Activated CD4-positive, alpha-beta T cell treated with anti-CD3 and anti-CD28 coated beads for 4 hours (primary cell): ENCODE data around the gene NCOA5.

Source experiments
- DNase-seq, 2 donors: peaks; one replicate each; pipeline ENCODE4 v3.0.0-alpha.2; 2020

The NCOA5 gene

DNA sequence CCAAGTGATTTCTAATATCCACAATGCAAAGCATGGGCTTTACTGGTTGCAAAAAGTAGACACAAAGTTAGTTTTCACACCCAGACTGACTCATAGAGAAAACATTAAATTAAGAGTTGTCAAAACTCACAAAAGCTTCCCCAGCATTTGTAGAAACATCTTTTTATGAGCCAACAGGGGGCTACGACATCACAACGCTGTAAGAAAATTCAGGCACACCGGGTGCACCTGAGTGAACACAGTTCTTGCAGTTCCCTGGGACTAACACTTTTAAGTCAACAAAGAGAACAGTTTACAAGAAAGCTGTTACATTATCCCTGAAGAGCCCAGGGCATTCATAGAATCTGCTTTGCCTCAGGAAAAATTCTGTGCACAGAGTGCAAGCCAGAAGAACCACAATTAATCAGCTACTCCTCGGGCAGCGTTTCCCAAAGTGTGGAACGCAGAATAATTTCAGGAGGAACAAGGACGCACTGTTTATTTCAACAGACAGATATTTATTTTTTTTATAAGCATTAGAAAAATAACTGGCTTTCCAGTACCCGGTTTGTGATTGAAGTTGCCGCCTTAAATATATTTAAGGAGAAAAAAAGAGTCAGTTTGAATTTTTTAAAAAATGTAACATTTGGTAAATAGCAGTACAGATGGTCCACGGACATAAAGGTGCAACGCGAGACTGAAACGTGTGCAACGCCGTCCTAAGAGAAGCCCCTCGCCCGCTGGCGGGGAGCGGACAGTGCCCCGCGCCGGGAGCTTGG, 1.2 kb downstream of the NCOA5 start:
- no peak for DNase-seq

DNA sequence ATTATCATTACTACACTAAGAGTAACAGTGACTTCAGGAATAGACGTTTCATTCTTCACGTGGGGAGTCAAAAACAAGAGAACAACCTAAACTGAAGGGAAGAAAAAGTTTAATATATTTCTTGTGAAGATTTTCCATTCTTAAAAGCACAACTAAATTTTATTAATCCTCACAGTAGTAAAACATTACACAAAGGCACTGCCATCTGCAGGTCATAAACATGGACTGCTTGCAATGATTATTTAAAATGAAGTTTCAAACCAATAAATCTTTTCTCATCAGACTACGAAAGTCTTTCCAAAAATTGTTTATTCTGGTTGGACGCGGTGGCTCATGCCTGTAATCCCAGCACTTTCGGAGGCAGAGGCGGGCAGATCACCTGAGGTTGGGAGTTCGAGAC, 2.6 kb downstream of the NCOA5 start:
- DNase-seq, result no peak

DNA sequence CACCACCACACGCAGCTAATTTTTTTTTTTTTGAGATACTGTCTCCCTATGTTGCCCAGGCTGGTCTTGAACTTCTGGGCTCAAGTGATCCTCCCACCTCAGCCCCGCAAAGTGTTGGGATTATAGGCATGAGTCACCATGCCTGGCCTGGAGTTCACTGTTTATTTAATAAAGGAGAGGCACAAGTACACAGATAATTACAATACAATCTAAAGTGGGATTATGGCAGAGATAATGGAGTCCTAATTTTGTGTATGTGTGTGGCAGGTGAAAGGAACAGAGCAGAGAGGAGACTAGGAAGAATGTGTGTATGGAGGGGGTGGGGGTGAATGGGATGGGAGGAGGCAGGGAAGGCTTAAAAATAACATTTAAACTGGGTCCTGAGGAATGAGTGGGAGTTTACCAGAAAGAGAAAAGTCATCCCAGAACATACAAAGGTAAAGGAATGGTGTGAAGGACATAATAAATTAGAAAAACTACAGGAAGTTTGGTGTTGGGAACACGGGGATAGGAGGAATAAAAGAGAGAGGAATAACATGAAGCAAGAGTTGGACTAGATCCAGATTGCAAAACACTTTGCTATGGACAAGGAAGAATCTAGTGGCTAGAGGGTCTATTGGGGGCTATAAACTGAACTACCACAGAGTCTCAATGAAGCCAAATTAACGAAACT, 4.4 kb downstream of the NCOA5 start:
- DNase-seq, result no peak

DNA sequence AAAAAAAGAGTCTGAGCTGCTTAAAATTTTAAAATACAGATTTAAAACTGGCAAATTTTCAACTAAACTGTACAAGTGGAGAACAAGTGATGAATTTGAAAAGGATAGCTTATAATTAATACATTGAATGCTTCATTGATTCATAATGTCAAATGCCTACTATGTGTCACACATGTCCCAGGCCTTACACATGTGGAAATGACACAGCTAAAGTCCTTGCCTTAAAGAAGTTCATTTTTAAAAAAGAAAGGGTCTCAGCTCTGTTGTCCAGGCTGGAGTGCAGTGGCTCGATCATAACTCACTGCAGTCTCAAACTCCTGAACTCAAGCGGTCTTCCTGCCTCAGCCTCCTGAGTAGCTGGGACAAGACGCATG, 5.0 kb downstream of the NCOA5 start:
- DNase-seq, result no peak

DNA sequence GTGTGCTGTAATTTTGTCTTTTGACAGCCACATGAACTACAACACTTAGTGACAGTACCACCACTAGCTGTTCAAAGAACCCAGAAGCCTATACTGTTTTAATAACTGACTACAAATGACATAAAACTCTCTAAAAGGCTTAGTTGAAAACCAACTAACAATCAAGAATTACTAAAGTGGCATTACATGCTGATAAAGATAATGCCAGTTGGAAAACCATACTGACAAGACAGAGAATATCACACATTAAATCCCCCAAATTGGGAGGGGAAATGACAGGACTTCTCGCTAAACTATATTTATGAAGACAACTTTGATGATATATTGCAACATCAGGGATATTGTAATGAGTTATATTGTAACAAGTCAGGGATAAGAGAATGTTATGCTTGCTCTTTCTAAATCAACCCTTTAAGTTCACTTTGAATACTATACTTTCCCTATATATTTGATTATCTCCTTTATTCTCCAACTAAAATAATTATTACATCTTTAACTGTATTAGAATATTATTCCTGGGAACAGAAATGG, 6.2 kb downstream of the NCOA5 start:
- no peak for DNase-seq

DNA sequence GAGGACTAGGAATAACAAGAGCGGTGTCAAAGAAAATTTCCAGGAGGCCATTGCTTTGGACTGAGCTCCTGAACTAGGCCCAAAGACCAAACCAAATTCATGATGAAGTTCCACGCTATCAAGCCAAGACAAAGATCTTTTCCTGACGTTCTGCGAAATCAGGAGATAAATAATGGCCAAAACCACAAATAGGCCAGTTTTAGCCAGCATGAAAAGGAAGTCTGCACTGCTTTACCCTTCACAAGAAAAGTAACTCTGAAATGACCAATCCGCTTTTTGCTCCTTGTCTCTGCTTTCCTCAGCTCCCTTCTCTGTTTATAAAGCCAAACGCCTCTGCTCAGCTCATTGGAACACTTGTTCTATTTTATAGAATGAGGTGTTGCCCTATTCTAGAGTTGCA, 6.7 kb downstream of the NCOA5 start:
- no peak for DNase-seq

DNA sequence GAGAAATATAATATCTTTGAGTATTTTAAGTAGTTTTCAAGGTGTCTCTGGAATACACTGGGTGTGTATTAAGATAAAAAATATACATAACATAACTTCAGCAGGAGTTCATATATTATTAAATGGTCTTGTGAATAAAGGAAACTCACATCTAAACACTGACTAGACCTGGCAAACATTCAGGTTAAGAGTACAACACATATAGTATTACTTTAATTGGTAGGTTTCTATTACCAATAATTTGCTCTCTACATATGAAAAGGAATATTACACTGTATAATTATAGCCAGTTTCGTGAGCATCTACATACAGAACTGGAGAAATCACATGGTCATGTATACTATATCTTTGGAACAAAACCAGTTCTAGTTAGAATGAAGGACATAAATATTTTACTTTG, 8.7 kb downstream of the NCOA5 start:
- DNase-seq, result no peak

DNA sequence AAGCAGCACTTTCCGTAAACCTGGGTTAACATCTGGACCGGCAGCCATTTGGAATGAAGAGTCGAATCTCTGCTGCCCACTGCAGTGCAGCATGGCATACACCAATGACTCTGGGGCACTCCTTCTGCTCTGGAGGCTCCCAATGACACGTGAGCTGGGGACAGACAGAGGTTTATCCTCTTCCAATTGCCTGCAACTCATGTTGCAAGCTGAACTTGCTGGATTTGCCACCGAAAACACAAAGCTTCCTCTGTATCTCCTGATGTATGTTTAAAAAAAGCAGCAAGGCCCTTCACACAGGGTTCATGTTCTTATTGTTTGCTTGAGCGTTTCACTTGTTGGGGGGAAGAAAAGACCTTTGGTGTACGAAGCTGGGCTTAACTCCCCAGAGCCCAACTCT, 10.8 kb downstream of the NCOA5 start:
- no peak for DNase-seq

DNA sequence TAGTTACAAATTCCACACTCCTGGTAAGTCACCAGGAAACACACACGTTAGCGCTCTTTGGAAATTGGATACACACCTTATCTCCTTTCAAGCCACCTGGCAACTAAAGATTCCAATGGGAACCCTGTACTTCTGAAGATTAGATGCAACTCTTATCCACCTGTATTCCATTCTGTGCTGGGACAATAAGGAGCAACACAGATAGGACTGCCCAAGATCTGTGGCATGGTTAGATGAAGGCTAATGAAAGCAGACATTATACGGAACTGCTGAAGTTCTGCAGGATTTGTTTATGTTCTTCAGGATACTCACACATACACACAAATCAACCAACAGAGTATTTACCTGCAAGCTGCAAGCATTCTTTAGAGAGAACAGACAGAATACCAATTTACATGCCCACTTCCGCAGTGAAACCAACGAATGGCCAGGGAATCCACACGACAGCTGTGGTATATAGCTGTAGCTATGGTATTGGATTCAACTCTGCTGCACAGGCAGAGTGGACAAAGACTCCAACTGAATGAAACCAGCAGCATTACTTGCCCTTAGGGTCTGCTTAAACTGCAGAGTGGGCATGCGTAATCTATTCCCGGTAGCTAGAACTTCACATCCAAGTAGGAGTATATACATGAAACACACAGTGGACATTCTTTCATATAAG, 12.0 kb downstream of the NCOA5 start:
- no peak for DNase-seq

DNA sequence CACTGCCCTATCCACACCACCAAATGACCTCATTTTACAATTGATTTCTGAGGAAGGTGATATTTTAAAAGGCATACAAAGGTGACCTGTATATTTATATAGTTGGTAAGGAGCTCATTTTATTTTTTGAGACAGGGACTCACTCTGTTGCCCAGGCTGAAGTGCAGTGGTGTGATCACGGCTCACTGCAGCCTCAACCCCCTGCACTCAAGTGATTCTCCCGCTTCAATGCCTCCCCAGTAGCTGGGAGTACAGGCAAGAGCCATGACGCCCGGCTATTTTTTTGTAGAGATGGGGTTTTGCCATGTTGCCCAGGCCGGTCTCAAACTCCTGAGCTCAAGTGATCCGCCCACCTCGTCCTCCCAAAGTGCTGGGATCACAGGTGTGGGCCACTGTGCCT, 13.0 kb downstream of the NCOA5 start:
- no peak for DNase-seq

DNA sequence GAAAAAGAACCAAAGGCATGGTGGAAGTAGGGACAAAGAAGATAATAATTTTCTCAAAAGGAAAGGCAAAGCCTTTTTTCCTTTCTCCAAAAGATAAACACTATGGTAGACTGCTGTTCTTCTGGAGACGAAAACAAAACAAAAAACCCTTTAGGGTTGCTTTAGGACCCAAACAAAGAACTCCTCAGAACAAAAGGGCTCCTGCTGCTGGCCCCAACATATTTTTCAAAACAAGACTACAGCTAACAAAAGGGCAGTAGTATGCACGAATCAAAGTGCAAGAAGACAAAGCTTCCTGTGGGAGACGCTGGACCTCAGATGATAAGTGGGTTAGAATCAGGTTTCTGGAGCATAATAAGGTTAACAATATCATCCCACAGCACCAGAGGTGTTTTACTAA, 15.8 kb downstream of the NCOA5 start:
- no peak for DNase-seq

DNA sequence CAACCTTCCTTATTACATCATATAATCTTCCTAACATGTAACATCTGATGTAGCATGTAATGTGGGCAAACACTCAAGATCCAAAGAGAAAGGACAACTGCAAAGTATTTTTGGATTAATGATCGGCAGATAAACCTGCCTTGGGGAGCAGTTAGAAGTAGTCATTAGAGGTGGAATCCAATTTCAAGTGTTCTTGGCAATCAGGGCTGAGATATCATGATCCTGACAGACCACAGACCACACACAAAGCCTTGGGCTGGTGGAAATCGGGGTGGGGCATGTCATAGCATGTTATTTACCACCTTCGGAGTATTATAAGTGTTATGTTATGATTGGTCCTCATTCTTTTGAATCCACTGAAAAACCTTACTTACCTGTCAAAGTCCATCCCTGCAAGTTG, 16.3 kb downstream of the NCOA5 start:
- no peak for DNase-seq

DNA sequence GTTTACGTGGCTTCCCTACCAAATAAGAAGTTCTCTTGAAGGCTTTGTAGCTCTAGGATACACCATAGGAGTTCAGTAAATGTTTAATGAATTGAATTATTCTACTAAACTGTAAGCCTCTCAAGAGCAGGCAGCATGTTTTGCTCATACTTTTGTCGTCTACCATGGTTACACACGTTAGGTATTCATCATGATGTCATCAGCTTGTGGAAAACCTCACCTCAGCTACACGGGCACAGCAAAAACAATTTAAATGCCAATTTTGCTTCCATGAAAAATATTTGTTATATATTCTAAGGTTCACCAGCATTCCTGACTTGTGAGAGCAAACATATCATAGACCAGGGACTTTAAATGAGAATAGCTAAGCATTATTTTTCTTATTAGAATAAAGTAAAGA, 16.7 kb downstream of the NCOA5 start:
- no peak for DNase-seq

DNA sequence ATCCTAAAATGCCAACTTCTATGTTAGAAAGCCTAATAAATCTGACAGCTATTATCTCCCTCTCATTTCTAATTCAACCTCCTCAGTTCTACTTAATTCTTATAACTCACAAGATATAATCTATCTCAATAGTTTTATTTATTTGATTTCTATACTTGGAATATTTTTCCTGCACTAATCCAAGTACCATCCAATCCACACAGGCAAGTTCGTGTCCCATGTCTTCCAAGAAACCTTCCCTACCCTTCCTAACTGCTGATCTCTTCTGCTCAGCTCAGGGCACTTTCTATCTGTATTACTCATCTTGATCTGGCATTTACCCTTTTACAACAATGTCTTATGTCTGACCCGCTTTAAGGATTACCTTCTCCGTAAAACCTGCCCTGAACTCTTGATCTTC, 18.2 kb downstream of the NCOA5 start:
- DNase-seq, result no peak

DNA sequence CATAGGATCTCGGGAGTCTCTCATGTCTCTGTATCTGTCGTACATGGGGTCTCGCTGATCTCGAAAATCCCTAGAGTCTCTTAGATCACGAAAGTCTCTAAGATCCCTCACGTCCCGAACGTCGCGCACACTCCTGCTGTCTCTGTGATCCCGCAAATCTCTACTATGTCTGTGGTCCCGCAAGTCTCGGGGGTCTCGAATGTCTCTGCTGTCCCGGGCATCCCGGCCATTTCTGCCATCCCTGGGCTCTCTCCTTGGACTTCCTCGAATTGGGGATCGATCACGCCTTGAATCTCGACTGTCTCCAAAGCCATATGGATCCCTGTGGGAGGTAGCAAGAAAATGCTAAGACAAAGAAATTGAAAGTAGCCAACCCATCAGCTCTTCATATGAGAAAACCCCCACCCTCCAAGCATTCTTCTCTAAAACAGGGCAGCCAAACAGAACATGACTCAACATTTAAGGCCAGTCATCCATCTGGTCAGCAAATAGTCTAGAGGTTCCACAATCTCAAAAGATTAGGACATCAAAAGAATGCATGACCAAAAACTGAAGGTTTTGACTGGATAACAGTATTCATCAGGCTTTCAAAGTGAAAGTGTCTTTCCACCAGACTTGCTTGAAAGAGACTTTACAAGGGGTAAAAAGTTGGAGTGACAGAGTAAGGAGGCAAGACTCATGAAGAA, 19.4 kb downstream of the NCOA5 start:
- DNase-seq, result no peak

DNA sequence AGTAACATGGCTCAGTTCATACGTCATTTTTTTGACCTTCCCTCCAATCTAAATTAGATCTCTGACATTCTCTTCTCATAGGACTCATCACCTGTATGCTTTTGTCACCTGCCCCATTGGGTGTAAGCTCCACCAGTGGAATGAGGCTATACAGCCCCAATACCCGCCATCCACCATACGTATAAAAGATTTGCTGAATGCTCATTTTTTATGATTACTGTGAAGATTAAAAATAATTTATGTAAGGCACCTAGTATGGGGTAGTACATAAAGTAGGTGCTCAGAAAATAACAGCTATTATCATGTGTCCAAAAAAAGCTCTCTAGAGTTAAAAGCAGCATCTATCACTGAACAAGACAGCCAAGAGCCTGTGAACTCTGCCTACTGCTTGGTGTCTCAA, 24.1 kb downstream of the NCOA5 start:
- no peak for DNase-seq

DNA sequence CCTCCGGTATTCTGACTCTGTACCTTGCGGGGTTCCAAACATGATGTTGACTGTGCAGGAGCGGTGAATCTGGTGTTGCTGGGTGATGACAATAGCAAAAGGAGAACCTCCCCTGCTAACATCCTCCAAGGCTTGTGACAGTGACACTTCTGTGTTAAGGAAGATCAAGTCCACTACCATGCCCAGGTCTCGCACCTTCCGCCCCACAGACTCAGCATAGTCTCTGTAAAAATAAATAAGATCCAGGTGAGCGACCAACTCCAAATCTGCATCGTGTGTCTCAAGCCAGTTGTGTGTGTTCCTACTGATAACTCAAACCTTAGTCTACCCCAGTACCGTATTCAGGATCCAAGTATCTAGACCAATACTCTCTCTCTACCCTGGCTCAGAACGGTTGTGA, 24.8 kb downstream of the NCOA5 start:
- no peak for DNase-seq

DNA sequence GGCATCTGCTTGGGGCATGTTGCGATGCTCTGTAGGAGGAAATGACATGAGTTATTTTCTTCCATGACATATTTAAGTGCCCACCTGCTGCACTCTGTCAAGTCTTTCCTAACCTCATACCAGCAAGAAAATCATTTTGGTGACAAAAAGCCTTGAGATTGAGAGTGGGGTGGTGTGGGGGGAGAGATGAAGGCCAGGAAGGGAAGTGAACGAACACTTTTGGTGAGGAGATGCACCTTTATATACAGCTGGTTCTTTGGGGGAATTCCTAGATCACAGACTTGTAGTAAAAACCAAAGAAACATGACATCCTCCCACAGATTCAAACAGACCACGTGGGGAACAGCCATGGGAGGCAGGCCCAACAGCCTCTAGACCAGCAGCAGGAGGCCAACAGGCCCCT, 26.1 kb downstream of the NCOA5 start:
- DNase-seq, result no peak

DNA sequence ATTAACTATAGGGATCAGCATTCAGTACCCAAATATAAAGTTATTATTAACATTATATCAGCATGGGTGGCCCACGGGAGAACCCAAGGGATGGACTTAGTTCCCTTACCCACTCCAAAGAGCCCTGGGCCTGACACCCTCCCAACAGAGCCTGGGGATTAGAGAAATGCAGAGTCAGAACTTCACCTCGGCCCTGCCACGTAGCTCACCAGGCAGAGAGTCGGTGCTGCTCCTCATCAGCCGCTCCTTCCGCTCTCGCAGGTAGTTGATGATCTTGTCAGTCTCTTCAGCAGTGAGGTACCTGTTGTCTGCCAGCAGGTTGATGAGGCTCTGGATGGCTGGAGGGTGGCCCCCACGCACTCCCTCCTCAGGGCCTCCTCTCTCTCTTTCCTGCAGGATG, 26.6 kb downstream of the NCOA5 start:
- no peak for DNase-seq

DNA sequence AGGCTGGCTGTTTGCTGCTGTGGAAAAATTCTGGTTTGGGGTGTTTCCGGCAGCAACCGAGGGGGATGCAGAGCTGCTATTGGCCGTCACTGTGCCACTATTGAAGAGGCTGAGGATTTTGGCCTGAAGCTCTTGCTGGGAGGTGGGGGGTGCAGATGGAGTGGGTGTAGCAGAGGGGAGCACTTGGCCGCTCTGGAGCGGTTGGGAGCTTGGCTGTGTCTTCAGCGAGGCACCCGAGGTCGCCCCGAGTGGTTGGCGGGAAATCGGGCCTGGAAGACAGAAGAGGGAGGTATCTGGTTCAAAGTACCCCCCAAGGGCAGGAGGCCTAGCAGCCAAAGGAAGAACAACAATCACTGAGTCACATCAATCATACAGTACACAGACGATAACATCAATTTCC, 27.1 kb downstream of the NCOA5 start:
- DNase-seq, result no peak

DNA sequence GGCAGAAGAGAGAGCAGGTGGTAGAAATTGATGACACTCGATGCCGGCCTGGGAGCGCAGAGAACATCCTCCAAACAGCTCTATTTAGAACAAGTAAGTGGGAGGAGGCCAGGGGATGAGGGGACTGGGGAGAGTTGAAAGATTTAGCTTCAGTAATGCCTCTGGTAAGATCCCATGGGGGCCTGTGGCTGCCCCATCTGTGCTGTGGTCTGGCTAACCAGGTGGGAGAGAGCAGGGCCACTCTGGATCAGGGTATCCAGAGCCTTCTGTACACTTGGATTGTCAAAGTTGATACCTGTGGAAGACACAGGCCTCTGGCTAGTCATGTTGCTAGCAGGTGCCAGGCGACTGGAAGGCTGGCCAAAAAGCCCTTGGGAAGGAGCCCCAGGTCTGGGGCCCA, 27.6 kb downstream of the NCOA5 start:
- no peak for DNase-seq

DNA sequence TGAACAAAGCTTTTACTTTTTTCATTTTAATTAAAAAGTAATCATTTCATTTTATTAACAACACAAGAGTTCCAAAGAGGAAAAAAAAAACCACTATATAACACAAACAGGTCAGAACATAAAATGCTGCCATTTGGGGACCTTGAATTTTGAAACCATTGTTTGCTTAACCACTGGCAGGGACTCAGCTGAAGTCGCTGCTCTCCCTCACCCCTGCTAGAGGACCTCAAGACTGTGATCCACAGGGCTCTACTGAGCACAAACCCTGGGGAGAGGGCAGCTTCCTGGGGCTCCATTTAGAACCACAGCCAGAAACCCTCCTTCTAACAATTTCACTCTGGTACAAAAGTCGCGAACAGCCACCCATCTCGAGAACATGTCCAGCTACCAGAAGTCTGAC, 28.8 kb downstream of the NCOA5 start:
- no peak for DNase-seq

DNA sequence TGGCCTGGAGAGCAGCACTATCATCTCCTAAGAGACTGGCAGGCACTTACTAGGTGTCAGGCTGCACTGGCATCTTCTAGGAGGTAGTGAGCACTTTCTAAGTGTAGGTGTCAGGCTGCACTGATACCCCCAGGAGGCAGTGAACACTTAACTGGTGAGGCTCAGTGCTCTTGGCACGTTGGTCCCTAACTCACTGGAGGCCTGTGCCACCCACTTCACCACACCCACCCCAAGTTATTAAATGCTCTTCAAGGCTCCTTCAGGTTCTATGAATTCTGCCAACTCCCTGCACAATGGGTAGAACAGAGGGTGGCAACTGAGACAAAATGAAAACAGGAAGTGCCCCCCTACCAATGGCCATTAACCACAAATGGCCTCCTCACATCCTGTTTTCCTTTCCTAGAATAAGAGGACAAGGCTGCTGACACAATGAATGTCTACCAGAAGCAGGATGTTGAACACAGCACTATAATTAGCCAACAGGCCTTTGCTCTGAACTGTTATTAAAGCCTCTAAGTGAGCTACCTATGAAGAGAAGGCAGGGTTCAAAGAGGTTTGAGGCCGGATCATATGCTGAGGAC, 29.4 kb downstream of the NCOA5 start:
- DNase-seq, result no peak
